Mesothelial cell of epicardium (in vitro differentiated cells): ENCODE data around the gene ARHGAP35. TPM values are rescaled to one million over a fixed set of nuclear protein-coding genes. Genes with fewer than 3 reads are reported as not detected.

Experiments
- DNase-seq, 2 experiments: peaks; one replicate each; pipeline ENCODE4 v3.0.0; 2021; ENCODE audit warnings: low spot score in 2 of 2; ENCODE audit not compliant: unreplicated experiment in 2 of 2
- H3K27ac Mint-ChIP-seq: 2 replicates; pipeline ENCODE4 v1.8.0; 2021; ENCODE audit warnings: mixed read lengths
- H3K27me3 Mint-ChIP-seq: 2 replicates; pipeline ENCODE4 v1.8.0; 2021; ENCODE audit warnings: low read depth, mixed read lengths
- H3K36me3 Mint-ChIP-seq: 2 replicates; pipeline ENCODE4 v1.8.0; 2021; ENCODE audit warnings: mixed read lengths
- H3K4me1 Mint-ChIP-seq: 2 replicates; pipeline ENCODE4 v1.8.0; 2021; ENCODE audit warnings: mixed read lengths
- H3K4me3 Mint-ChIP-seq: 2 replicates; pipeline ENCODE4 v1.8.0; 2021; ENCODE audit warnings: mild to moderate bottlenecking, moderate library complexity, mixed read lengths
- H3K9me3 Mint-ChIP-seq: 2 replicates; pipeline ENCODE4 v1.8.0; 2021; ENCODE audit warnings: mixed read lengths
- CTCF ChIP-seq: fragments of 200-600 bp; sonication (generic); IDR thresholded peaks from one replicate; pipeline ENCODE4 v1.5.0; 2021; ENCODE audit warnings: antibody characterized with exemption; ENCODE audit not compliant: unreplicated experiment
- total RNA-seq: library from RNA; stranded (reverse); gene quantifications from 3 replicates; pipeline ENCODE4 v1.2.1, GENCODE V29; 2021

The ARHGAP35 gene
- total RNA-seq, 1 donor from 2014 or later: 77.9 TPM

DNA sequence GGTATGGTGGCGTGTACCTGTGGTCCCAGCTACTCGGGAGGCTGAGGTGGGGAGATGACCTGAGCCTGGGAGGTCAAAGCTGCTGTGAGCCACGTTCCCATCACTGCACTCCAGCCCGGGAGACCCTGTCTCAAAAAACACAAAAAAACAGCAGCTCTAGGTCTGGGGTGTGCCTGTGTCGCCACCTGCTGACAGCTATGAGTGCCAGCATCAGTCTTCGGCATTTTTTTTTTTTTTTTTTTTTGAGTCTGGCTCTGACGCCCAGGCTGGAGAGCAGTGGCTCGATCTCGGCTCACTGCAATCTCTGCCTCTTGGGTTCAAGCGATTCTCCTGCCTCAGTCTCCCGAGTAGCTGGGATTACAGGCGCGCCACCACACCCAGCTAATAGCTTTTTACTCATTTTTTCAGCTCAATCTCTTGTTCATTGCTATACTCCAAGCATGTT, 20.3 kb upstream of the ARHGAP35 start:
- Mint-ChIP-seq H3K36me3 (peaks cover 19% of the 10 kb centered on the region), H3K27me3 (no peaks in the 10 kb centered on the region), H3K4me3 (no peak overlapping the region), H3K27ac (peak overlapping the region; percentile 94), H3K4me1 (peaks cover 16% of the 10 kb centered on the region), H3K9me3 (no peaks in the 10 kb centered on the region)
- peak; percentile 88 for TF ChIP-seq CTCF
- peak in 1 of 2 experiments; percentile 68 for DNase-seq

DNA sequence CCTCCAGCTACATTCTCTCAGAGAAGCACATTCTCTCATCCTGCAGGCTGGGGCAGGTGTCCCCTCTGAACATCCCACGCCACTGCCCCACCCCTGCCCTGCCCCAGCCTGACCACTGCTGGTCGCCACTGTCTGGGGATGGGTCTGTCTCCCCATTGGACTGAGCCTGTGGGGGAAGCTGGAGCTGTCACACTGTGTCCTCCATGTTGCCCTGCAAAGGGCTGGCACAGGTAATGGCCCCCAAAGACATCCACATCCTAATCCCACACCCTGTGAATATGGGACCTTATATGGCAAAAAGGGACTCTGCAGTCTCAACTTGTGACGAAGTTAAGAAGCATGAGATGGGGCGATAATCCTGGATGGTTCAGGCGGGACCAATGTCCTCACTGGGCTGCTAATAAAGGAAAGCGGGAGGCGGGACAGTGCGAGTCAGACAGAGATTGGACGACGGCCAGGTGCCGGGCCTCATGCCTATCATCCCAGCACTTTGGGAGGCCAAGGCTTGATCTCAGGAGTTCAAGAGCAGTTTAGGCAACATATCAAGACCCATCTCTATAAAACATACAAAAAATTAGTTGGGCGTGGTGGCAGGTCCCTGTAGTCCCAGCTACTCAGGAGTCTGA, 19.2 kb upstream of the ARHGAP35 start:
- H3K27me3 Mint-ChIP-seq: no peaks in the 10 kb centered on the region
- no peak overlapping the region for H3K4me3 Mint-ChIP-seq
- H3K36me3 Mint-ChIP-seq: peaks cover 18% of the 10 kb centered on the region
- peaks cover 16% of the 10 kb centered on the region for H3K4me1 Mint-ChIP-seq
- H3K27ac Mint-ChIP-seq: peak overlapping the region; percentile 66
- no peak for DNase-seq
- H3K9me3 Mint-ChIP-seq: no peaks in the 10 kb centered on the region
- TF ChIP-seq CTCF: no peak

GRCh38 chr19:46842791-46843190, 18.0 kb upstream of the ARHGAP35 start:
- TF ChIP-seq CTCF: no peak
- peaks cover 21% of the 10 kb centered on the region for H3K36me3 Mint-ChIP-seq
- no peak overlapping the region for H3K4me3 Mint-ChIP-seq
- no peaks in the 10 kb centered on the region for H3K9me3 Mint-ChIP-seq
- no peak for DNase-seq
- no peak overlapping the region for H3K27ac Mint-ChIP-seq
- no peaks in the 10 kb centered on the region for H3K27me3 Mint-ChIP-seq
- H3K4me1 Mint-ChIP-seq: peaks cover 17% of the 10 kb centered on the region

DNA sequence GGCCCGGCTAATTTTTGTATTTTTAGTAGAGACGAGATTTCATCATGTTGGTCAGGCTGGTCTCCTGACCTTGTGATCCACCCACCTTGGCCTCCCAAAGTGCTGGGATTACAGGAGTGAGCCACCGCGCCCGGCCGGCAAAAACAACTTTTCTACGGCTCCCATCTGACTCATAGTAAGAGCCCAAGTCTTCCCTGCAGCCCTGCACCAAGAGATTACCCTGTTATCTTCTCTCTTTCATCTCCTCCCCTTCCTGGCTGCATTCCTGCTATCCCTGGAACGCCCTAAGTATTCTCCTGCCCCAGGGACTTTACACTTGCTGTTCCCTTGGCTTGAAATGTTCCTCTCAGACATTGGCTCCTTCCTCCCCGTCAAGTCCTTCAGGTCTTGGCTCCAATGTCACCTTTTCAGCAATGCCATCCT, 16.7 kb upstream of the ARHGAP35 start:
- TF ChIP-seq CTCF: no peak
- H3K36me3 Mint-ChIP-seq: peaks cover 20% of the 10 kb centered on the region
- no peak overlapping the region for H3K4me3 Mint-ChIP-seq
- H3K27ac Mint-ChIP-seq: no peak overlapping the region
- DNase-seq: no peak
- no peaks in the 10 kb centered on the region for H3K27me3 Mint-ChIP-seq
- peaks cover 18% of the 10 kb centered on the region for H3K4me1 Mint-ChIP-seq
- H3K9me3 Mint-ChIP-seq: no peaks in the 10 kb centered on the region

DNA sequence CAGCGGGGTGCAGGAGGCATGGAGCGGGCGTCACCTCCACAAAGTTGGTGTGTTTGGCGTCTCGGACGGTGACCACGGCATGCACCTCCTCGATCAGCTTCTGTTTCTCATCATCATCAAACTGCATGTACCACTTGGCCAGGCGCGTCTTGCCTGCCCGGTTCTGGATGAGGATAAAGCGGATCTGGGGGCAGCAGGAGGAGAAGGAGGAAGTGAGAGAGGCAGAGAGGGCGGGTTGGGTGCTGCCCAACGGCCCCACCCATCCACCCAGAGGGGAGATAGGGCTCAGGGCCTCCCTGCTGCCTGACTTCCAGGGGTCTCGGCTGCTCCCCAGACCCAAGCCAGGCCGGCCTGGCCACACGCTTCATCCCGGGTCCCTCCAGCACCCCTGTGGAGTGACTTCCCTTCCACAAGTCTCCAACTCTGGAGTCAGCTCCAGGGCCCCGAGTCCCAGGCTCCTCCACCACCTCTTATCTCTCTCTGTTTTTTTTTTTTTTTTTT, 14.8 kb upstream of the ARHGAP35 start:
- Mint-ChIP-seq H3K27me3 (no peaks in the 10 kb centered on the region), H3K27ac (peak overlapping the region; percentile 13), H3K4me1 (peaks cover 19% of the 10 kb centered on the region), H3K9me3 (no peaks in the 10 kb centered on the region), H3K36me3 (peaks cover 19% of the 10 kb centered on the region), H3K4me3 (no peak overlapping the region)
- DNase-seq: no peak
- TF ChIP-seq CTCF: no peak
